NCI-H748 (cell line): ENCODE measurements around the gene CNTRL.

ENCODE experiments used
- DNase-seq: peaks from one replicate; lab custom pipeline; 2025; ENCODE audit not compliant: unreplicated experiment; lab: John Stamatoyannopoulos, UW

The CNTRL gene

DNA sequence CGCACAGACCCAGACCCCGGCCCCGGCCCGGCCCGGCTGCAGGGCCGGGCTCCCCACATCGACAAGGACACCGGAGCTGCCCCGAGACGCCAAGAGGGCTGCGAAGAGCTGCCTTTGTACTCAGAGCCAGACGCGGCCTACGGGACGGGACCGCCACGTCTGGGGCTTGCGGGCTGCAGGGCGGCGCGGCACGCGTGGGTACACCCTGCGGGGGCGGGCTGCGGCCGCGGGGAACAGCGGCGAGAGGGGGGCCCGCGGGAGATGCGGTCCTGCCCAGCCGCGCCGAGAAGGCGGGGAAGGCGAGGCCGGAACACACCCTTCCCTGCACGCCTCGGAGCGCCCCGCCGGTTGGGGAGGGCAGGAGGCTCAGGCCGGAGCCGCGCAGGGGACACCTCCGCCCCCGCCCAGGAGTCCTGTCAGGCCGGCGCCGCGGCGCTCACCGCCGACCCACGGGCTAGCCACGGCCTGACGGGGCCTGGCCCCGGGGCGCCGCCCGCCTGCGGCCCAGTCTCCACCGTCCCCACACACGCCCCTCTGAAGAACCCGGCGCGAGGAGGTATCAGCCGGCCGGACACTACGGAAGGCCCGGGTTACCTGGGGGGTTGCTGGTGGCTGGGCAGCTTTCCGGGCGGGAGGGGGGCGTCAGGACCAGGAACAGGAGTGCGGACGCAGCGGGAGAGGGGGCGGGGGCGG lies 126.4 kb downstream of the CNTRL start:
- DNase-seq = peak; percentile 67

DNA sequence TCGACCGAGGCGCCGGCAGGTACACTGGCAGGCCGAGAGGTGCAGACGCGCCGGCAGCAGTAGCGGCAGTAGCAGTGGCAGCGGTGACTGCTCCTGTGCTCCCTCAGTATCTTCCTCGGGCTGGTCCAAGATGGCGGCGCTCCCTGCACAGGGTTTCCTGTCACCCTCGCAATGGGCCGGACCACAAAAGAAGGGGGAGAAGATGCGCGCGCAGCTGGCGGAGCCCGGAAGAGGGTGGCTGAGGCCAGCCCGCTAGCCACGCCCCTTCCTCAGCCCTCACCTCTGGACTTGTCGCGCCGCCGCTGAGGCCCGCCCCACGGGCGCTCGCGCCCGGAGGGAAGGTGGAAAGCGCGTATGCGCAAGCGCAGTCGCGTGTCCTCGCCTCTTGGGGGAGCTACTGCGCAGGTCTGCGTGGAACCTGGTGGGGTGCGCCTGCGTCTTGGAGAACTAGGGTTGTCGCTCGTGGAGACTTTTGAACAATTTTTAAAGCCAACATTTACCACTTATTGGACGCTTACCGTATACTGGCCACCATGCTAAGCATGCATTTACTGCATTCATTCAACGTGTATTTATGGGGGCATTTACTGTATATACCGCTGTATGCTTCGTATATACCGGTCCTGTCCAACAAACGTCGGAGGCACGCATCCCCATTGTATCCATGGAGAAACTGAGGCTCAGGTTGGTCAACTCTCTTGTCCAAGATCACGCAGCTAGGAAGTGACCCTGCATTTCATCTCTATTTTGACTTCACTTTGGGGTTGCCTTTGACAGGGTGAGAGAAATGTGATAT lies 127.2 kb downstream of the CNTRL start, which contains the start of gene RAB14:
Gene RAB14, minus strand, starts transcription at position 132 of the 796 bp plus-strand sequence. CDS start 8,457 bp downstream, outside the sequence.
- DNase-seq = peak; percentile 99

DNA sequence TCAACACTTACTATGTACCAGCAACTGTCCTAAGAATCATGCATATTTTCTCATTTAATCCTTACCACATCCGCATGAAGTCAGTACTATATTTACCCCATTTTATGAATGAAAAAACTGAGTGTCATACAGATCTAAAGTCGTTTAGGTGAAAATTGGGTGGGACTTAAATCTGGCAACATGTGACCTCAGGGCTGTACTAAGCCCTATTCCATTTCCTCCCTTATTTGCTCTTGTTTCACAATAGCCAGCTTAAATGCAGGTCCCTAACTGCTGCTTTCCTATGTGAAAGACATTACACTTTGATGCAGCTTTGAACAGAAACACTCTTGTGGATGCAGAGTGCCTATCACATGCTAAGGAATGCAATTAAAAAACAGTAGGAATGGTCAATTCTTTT lies 129.4 kb downstream of the CNTRL start:
- no peak for DNase-seq

DNA sequence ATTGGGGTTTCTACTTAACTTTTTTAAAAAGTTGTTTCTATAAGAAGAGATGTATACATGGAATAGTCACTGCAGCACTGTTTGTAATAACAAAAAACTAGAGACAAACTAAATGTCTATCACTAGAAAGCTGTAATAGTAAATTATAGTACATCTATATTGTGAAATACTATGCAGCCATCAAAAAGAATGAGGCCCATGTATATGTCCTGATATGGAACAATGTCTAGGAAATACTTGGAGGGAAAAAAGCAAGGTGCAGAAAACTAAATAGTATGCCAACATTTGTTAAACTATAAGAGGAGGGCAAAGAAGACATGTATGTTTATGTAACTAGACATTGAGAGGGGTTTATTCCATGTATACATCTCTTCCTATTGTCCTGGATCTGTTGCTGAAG lies 129.9 kb downstream of the CNTRL start:
- DNase-seq = no peak

DNA sequence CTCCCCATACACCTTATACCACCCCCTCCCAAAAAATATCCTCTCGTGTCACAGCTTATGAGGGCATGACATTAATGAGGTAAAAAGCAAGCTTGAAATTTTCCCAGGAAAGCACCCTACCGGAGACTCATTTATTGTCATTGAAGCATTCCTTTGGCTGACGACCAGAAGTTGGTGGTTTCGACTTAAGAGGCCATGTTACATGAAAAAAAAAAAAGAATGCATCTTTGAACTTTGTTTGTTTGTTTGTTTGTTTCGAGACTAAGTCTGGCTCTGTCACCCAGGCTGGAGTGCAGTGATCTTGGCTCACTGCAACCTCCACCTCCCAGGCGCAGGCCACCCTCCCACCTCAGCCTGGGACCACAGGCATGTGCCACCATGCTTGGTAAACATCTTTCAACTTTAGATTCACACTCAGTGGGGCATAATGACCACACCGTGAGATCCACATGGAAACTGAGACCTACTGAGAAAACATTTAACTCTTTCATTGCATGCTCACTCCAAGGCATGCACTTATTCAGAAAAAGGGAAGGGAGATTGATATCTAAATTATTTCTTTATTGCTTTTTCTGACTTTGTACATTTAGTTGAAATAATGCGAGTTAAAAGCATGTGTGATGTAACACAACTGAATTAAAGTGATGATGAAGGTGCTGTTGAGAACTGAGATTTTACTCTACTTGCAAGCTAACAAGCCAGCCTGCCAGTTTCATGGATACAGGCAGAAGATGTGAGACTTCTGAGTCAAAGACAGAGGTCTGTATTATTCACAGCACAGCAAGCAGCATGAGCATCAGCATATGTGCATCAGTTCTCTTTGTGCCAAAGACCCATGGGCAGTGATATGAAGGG lies 132.0 kb downstream of the CNTRL start:
- DNase-seq = no peak

DNA sequence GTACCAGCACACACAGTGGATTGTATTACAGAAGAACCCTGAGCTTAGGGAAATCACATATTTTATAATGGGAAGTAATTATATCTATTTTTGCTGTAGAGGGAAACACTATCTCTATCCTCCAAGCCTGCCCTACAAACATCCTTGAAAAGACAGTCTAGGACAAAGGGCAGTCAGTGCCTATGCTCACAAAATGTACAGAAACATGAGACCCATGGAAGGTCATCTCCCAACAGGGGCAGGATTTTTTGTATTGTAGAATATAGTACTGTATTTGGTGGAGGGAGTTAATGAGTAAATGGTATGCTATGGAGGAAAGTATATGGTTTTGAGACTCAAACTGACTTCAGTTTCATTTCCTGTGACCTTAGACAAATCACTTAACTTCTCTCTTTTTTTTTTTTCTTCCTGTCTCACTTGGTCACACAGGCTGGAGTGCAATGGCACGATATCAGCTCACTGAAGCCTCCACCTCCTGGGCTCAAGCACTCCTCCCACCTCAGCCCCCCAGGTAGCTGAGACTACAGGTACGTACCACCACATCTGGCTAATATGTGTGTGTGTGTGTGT lies 132.7 kb downstream of the CNTRL start:
- DNase-seq = no peak

DNA sequence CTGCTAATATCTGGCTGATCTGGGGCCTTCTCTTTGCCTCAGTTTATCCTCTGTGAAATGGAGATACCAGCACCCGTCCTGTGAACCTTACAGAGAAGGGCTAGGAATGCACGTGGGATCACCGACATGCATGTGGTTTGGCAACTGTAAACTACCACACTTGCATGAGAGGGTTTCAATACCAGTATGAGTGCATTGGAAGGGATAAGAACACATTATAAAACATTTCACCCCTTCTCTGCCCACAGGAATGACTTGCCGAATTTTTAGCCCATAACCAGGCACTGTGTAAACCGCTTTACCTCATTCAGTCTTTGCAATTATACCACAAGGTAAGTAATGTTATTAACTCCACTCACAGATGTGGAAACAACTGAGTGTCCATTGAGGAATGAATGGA lies 135.8 kb downstream of the CNTRL start:
- no peak for DNase-seq

DNA sequence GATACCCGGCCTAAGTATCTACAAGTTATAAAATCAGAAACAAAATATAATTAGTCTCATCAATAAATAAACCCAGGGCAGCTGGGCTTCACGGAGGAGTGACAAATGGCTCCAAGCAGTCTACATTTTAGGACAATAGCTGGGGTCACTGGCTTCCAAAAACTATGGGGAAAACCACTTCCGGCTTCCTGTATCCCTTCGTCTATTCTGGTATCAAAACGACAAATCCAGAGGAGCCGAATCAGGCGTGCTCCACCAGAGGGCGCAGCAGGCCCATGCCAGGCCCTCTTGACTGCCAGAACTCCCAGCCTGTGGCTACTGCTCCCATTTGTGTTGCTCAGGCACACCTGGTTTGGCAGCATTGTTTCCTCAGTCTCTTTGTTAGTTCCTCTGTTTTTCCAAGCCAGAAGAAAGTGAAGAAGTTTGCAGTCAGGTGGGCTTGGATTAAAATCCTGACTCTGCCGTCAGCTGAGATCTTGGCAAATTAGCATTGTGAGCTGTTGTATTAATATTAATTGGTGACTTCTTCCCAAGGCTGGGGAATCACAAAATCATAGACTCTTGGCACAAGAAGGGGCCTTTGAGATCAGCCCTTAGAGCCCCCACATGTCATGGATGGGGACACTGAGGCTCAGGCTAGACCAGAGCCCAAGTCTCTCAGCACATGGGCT lies 138.5 kb downstream of the CNTRL start:
- DNase-seq = peak; percentile 86

DNA sequence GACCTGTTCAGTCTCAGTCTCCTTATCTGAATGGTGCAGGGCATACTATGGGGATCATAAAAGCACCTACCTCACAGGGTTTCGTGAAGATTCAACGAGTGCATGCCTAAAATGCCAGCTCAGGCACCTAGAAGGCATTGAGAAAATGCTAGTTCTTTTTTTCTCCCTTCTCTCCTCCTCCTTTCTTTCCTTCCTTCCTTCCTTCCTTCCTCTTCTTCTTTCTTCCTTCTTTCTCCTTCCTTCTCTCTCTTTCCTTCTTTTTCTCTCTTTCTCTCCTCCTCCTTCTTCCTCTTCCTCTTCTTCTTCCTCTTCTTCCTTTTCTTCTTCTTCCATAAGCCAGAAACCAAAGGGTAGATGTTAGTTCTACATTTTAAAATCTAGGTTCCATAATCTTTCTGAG lies 139.2 kb downstream of the CNTRL start:
- DNase-seq = no peak

DNA sequence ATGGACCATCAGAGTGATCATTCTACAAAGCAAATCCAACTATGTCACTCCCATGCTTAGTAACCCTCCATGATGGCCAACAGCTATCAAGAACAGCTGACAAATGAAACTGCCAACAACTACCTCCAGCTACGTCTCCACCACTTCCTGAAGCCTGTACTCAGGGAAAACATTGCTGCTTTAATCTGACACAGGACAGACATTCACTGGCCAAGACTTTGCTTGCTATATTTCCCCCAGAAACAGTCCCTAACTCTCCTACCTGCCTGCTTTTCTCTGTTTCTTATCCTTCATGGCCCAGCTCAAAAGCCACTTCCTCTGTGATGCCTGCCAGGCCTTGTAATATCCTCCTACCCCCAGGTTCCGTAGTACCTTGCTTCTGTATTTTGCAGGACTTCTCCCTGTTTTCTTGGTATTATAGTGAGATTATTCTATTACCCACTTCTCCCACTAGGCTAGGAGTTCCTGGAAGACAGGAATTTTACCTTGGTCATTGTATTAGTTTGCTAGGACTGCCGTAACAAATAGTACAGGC lies 141.6 kb downstream of the CNTRL start:
- no peak for DNase-seq

DNA sequence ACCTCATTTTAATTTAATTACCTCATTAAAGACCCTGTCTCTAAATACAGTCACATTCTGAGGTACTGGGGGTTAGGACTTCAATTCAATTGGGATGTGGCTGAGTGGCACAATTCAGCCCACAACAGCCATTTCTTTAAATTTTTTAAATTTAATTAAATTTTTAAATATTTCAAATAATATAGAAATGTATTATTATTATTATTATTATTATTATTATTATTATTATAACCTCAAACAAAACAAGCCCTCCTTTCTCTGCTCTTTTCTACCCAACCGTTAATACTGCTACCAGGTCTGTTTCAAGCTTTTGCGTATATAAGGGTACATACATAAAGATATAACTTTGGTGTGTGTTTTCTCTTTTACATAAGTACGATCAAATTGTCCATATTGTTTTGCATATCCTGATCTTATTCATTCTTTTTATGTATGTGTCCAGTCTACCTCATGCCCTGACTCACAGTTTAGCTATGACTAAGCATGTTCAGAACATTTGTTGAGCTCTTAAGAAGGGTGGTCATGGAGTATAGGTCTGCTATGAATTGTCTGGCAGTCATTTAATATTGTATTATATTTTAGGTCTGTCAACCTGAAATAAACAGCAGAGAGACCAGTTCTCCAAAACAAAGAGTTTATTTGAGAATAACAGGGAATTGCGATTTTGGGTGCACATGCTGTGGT lies 143.0 kb downstream of the CNTRL start:
- DNase-seq = no peak

DNA sequence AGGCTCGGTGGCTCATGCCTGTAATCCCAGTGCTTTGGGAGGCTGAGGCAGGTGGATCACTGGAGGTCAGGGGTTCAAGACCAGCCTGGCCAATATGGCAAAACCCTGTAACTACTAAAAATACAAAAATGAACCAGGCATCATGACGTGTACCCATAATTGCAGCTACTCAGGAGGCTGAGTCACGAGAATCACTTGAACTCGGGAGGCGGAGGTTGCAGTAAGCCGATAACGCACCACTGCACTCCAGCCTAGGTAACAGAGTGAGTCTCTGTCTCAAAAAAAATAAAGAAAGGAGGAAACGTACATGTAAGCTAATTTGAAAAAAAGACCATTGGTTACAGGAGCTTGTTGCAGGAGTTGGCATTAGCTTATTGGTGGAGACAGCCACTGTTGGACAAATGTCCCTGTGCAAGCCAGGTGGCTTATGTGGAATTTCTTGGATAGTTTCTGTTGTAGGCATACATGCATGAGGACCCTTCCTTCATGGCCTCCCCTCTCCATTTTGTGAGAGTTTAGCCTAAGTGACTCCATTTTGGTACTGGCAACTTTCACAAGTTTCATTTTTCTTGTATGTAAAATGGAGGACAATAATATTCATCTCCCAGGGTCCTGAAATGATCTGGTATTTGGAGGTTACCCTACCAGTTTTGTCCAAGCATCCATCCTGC lies 143.7 kb downstream of the CNTRL start:
- DNase-seq = no peak

DNA sequence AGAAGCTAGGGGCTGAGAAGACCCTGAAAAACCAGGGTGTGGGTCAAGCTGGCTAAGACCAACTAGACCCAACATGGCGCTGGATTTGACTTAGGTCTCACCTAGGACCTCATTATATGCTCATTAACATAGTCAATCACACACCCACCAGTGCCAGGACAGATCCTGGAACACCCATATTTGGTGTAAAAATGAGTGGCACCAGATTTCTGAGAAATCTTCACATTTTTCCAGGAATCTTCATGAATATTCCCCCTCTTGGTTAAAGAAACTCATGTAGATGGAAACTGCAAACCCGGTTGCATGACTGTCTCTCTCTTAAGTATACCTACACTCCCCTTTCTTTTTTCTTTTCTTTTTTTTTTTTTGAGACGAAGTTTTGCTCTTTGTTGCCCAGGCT lies 144.8 kb downstream of the CNTRL start:
- DNase-seq = no peak

DNA sequence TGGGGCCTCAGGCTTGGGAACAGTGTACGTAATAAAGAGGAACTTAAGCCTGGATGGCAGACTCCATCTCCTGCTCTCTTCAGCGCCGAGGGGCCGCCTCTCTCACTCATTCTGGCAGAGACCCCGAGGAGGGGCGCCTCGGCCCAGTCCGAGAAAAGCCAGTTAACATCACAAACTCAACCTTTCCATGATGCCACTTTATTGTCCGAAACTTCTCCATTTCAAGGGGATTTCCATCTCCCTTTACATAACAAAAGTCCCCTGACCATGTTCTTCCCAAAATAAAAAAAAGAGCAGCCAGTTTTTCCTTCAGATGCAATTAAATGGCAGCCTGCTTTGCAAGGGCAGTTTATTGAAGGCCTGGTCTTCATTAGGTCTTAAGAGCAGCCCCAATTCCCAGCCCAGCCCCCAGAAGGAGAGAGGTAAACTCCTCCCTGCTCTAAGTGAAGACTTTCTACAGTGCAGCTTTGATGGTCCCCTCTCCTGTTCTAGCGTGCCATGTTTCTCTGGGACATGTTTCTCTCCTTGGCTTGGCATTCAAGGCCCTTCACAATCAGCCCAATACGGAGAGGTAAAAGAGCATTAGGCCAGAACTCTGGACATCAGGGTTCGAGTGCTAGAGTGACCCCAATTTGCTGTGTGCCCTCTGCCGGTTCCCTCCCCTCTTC lies 146.4 kb downstream of the CNTRL start:
- no peak for DNase-seq

DNA sequence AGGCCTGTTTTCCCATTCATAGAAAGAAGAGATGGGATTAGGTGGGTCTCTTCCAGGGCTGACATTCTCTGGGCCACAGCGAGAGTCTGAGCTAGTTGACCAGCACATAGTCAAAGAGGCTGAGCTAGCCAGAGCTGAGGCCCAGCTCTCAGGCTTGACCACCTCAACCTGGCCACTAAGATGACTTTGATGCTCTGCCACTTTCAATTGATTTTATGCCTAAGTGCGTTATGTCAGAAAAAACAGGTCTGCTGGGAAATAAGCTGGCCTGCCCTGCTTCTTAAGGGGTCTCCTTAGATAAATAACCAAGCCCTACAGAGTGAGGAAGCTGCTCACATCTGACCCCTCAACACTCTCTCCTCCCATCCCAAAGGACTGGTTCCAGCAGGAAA lies 146.9 kb downstream of the CNTRL start:
- no peak for DNase-seq

DNA sequence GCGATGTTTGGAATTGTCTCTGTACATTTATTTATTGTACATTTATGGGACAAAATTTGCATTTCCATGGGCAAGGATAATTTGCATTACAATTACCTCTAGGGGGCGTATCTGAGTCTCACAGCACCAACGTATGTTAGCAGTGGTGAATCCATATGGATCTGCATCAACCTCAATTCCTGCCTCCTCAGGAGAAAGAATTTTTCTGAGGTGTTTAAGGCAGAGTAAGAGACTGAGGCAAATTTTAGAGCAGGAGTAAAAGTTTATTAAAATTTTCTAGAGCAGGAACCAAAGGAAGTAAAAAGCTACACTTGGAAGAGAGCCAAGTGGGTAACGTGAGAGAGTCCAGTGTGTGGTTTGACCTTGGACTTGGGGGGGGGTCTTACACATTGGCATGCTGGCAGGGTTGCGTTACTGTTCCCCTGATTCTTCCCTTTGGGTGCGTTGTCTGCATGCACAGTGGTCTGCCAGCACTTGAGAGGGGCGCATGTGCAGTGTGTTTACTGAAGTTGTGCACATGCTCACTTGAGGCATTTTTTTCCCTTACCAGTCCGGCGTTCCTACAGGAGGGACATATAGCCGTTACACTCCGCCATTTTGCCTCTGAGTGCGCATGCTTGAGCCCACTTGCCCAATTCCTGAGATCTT lies 147.9 kb downstream of the CNTRL start:
- peak; percentile 65 for DNase-seq

DNA sequence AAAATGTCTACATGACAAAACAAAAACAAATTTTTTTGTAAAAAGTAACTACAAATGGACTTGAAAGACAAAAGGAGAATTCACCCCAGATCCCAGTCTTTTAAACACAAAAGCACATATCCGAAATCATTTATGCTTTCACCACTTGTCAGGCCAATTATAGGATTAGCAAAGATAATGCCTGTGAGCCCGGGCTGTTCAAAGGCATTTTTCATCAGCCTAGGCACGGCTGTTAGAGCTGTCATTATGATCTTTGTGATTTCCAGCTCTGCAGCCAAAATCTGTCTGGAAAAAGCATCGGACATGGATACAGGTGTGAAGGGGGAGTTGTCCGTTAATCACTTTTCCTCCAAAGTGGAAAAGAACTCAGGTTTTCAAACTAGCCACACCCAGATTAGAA lies 150.5 kb downstream of the CNTRL start:
- peak; percentile 29 for DNase-seq

DNA sequence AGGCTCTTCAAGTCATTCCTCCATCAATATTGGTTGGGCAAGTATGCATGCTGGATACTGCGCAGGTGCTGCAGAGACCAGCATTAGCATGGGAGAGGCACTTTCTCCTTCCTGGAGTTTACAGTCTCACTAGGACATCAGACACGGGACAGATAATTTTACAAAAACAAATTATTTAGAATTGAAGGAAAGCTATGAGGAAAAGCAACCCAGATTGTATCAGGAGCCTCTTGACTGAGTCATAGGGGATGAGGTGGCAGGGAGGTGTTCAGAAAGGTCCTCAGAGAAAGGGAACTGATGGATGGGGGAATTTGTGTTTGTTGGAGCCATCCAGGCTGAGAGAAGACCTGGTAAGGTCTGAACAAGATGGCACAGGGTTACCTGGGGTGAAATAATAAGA lies 151.4 kb downstream of the CNTRL start:
- no peak for DNase-seq
